ENCODE results near the gene UFM1.

DNA sequence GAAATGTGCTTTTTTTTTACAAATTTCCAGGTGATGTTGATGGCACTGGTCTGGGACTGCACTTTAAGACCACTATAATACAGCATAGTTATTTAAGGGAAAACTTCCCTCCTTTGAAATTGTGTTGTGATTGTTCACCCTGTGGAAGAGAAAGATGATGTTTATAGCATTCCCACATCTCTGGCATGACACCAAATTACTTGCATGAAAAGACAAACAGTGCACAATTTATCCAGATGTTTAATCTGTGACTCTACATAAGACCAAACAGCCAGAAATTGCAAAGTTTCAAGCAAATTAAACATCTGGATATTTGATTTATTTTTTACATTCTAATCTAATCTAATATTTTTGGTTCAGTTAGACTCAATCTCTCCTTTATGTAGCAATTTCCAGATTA, 51.6 kb downstream of the UFM1 start:
- TF ChIP-seq, protein P1, sequence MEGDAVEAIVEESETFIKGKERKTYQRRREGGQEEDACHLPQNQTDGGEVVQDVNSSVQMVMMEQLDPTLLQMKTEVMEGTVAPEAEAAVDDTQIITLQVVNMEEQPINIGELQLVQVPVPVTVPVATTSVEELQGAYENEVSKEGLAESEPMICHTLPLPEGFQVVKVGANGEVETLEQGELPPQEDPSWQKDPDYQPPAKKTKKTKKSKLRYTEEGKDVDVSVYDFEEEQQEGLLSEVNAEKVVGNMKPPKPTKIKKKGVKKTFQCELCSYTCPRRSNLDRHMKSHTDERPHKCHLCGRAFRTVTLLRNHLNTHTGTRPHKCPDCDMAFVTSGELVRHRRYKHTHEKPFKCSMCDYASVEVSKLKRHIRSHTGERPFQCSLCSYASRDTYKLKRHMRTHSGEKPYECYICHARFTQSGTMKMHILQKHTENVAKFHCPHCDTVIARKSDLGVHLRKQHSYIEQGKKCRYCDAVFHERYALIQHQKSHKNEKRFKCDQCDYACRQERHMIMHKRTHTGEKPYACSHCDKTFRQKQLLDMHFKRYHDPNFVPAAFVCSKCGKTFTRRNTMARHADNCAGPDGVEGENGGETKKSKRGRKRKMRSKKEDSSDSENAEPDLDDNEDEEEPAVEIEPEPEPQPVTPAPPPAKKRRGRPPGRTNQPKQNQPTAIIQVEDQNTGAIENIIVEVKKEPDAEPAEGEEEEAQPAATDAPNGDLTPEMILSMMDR (IDR thresholded peaks at IDR 0.05) = no peak
- TF ChIP-seq POLR2A (IDR thresholded peaks at IDR 0.05) = no peak
